ENCODE measurements around the gene GRID2IP.

Gene GRID2IP

GRCh38 chr7:6571160-6571779, 20.0 kb upstream of the GRID2IP start:
- no peak for TF ChIP-seq CTCF (IDR thresholded peaks at IDR 0.05)
- TF ChIP-seq ZFX (IDR thresholded peaks at IDR 0.05; ENCODE audit: borderline replicate concordance) = no peak
- no peak overlapping the region for H3K27ac ChIP-seq

GRCh38 chr7:6567886-6568285, 16.6 kb upstream of the GRID2IP start:
- no peak for TF ChIP-seq CTCF (IDR thresholded peaks at IDR 0.05)
- no peak for TF ChIP-seq ZFX (IDR thresholded peaks at IDR 0.05; ENCODE audit: borderline replicate concordance)
- no peak overlapping the region for H3K27ac ChIP-seq

GRCh38 chr7:6565655-6566054, 14.4 kb upstream of the GRID2IP start:
- H3K27ac ChIP-seq = no peak overlapping the region
- TF ChIP-seq CTCF (IDR thresholded peaks at IDR 0.05) (no peak), ZFX (IDR thresholded peaks at IDR 0.05; ENCODE audit: borderline replicate concordance) (no peak)

- no peak overlapping the region for H3K27ac ChIP-seq
- TF ChIP-seq CTCF (IDR thresholded peaks at IDR 0.05) (no peak), ZFX (IDR thresholded peaks at IDR 0.05; ENCODE audit: borderline replicate concordance) (no peak)
These were observed 12.9 kb upstream of the GRID2IP start for GRCh38 chr7:6563936-6564770.

GRCh38 chr7:6562106-6562505, 10.8 kb upstream of the GRID2IP start:
- no peak for TF ChIP-seq CTCF (IDR thresholded peaks at IDR 0.05)
- TF ChIP-seq ZFX (IDR thresholded peaks at IDR 0.05; ENCODE audit: borderline replicate concordance) = no peak
- H3K27ac ChIP-seq = no peak overlapping the region

GRCh38 chr7:6559896-6560295, 8.6 kb upstream of the GRID2IP start:
- no peak overlapping the region for H3K27ac ChIP-seq
- TF ChIP-seq ZFX (IDR thresholded peaks at IDR 0.05; ENCODE audit: borderline replicate concordance) = no peak

GRCh38 chr7:6558837-6559236, 7.6 kb upstream of the GRID2IP start:
- TF ChIP-seq CTCF (IDR thresholded peaks at IDR 0.05) (peak; percentile 45), ZFX (IDR thresholded peaks at IDR 0.05; ENCODE audit: borderline replicate concordance) (no peak)
- H3K27ac ChIP-seq = no peak overlapping the region

Measured in 22Rv1 (cell line).